ENCODE data around the gene MFGE8.
A peak's percentile ranks its signal among the peaks of the same experiment; 100 is the strongest.
"Not testable (repeated sequence)": the region's sequence is repeated elsewhere in the genome, so short reads cannot be mapped to it uniquely, and the experiment has no call there.

Gene MFGE8

DNA sequence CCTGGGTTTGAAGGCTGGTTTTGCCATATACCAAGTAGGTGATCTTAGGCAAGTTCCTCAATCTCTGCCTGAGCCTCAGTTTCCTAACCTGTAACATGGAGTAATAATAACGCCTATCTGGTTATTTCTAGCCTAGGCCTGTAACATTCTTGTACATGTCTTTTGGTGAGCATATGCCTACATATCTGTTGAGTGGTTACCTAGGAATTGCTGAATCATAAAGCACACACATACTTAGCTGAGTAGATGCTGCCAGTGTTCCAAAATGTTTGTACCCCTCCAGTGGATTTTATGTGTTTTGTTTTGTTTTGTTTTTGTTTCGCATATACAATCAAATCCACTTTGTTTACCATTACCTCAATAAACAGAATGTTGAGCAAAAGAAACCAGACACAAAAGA lies 17.4 kb upstream of the MFGE8 start:
- no peak for TF ChIP-seq CTCF (IDR thresholded peaks at IDR 0.05; ENCODE audit: low read depth, low read length)
- H3K4me3 ChIP-seq (replicated peaks in 1 of 2; ENCODE audit: low read depth in 2 of 2, low read length in 2 of 2) = no peak overlapping the region
- no peak for DNase-seq (ENCODE audit: low read depth in 2 of 2)

DNA sequence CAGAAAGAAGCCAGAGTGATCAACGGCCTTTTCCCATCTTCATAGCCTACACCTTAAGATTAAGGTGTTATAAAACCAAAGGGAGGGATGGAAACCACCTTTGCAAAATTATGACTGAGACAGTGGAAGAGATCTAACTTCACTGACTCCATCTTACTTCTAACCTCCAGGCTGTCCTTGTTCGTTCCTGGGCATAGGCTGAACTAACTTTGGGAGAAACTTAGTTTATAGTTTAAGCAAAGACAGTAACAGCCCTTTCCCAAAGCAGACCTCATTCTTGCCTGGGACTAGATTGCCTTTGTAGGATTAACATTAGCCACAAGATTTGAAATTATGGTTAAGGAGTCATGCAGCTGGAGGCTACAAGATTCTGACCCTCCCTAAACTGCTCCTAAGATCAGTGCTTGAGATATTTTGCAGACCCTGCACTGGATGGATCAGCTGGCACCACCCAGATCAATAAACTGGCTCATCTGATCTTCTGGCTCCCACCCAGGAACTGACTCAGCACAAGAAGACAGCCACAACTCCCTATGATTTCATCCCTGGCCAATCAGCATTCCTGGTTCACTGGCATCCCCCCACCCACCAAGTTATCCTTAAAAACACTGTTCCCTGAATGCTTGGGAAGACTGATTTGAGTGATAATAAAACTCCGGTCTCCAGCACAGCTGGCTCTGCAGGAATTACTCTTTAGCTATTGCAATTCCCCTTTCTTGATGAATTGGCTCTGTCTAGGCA lies 16.3 kb upstream of the MFGE8 start:
- peak in 1 of 2 donors; percentile 32 for DNase-seq (ENCODE audit: low read depth in 2 of 2)
- not testable (repeated sequence) for H3K4me3 ChIP-seq (replicated peaks in 1 of 2; ENCODE audit: low read depth in 2 of 2, low read length in 2 of 2)

DNA sequence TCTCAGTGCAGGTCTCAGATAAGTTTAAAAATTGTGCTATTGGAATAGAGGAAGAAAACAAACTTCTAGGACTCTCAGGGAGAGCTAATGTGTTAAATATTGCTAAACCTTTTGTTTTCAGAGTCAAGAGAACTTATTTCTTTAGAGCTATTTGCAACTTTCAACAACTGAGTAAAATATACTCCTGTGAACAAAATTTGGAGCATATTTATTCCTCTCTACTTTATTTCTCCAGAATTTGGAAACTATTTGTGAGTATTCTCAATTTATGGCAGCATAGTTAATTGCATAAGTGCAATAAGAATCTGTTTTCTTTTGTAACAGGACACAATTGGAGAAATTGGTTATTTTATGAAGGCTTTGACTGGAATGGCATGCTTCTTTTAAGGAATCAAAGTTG lies 15.0 kb upstream of the MFGE8 start:
- not testable (repeated sequence) for H3K4me3 ChIP-seq (replicated peaks in 1 of 2; ENCODE audit: low read depth in 2 of 2, low read length in 2 of 2); DNase-seq (ENCODE audit: low read depth in 2 of 2)

GRCh38 chr15:88925648-88926047 lies 12.5 kb upstream of the MFGE8 start:
- DNase-seq (ENCODE audit: low read depth in 2 of 2); H3K4me3 ChIP-seq (replicated peaks in 1 of 2; ENCODE audit: low read depth in 2 of 2, low read length in 2 of 2): not testable (repeated sequence)

GRCh38 chr15:88920892-88921435 lies 7.8 kb upstream of the MFGE8 start:
- not testable (repeated sequence) for H3K4me3 ChIP-seq (replicated peaks in 1 of 2; ENCODE audit: low read depth in 2 of 2, low read length in 2 of 2)
- peak; percentile 56 to 92 for DNase-seq (ENCODE audit: low read depth in 2 of 2)

DNA sequence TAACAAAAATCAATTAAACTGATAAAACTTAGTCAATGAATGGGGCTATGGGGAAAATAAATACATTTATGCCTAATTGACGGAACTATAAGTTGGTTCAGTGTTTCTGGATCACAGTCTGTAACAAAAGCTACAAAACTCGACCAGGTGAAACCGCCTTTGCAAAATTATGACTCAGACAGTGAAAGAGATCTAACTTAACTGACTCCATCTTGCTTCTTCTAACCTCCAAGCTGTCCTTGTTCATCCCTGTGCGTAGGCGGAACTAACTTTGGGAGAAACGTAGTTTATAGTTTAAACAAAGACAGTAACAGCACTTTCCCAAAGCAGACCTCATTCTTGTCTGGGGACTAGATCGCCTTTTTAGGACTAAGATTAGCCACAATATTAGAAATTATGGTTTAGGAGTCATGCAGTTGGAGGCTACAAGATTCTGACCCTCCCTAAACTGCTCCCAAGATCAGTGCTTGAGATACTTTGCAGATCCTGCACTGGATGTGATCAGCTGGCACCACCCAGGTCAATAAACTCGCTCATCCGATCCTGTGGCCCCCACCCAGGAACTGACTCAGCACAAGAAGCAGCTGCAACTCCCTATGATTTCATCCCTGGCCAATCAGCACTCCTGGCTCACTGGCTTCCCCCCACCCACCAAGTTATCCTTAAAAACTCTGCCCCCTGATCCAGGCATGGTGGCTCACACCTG lies 7.2 kb upstream of the MFGE8 start:
- no peak for TF ChIP-seq CTCF (IDR thresholded peaks at IDR 0.05; ENCODE audit: low read depth, low read length)
- no peak overlapping the region for H3K4me3 ChIP-seq (replicated peaks in 1 of 2; ENCODE audit: low read depth in 2 of 2, low read length in 2 of 2)
- peak in 1 of 2 donors; percentile 89 for DNase-seq (ENCODE audit: low read depth in 2 of 2)

GRCh38 chr15:88918738-88919137 lies 5.6 kb upstream of the MFGE8 start:
- no peak overlapping the region for H3K4me3 ChIP-seq (replicated peaks in 1 of 2; ENCODE audit: low read depth in 2 of 2, low read length in 2 of 2)
- no peak for TF ChIP-seq CTCF (IDR thresholded peaks at IDR 0.05; ENCODE audit: low read depth, low read length)
- DNase-seq (ENCODE audit: low read depth in 2 of 2) = peak; percentile 97 to 99

- no peak for TF ChIP-seq CTCF (IDR thresholded peaks at IDR 0.05; ENCODE audit: low read depth, low read length)
- H3K4me3 ChIP-seq (replicated peaks in 1 of 2; ENCODE audit: low read depth in 2 of 2, low read length in 2 of 2) = no peak overlapping the region
- no peak for DNase-seq (ENCODE audit: low read depth in 2 of 2)
These were observed 4.6 kb upstream of the MFGE8 start for GRCh38 chr15:88917760-88918159.

- no peak for TF ChIP-seq CTCF (IDR thresholded peaks at IDR 0.05; ENCODE audit: low read depth, low read length)
- no peak for DNase-seq (ENCODE audit: low read depth in 2 of 2)
- H3K4me3 ChIP-seq (replicated peaks in 1 of 2; ENCODE audit: low read depth in 2 of 2, low read length in 2 of 2) = no peak overlapping the region
These were observed 2.2 kb upstream of the MFGE8 start for GRCh38 chr15:88915354-88915753.

Measured in cardiac fibroblast (primary cell).